SKM-1 (cell line): Measurements from ENCODE around the gene MIPOL1.
"Not testable (repeated sequence)": the region's sequence is repeated elsewhere in the genome, so short reads cannot be mapped to it uniquely, and the experiment has no call there.

Experiments used
- DNase-seq: peaks from one replicate; lab custom pipeline; 2025; ENCODE audit not compliant: unreplicated experiment; lab: John Stamatoyannopoulos, UW

The MIPOL1 gene, protein sequence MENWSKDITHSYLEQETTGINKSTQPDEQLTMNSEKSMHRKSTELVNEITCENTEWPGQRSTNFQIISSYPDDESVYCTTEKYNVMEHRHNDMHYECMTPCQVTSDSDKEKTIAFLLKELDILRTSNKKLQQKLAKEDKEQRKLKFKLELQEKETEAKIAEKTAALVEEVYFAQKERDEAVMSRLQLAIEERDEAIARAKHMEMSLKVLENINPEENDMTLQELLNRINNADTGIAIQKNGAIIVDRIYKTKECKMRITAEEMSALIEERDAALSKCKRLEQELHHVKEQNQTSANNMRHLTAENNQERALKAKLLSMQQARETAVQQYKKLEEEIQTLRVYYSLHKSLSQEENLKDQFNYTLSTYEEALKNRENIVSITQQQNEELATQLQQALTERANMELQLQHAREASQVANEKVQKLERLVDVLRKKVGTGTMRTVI

DNA sequence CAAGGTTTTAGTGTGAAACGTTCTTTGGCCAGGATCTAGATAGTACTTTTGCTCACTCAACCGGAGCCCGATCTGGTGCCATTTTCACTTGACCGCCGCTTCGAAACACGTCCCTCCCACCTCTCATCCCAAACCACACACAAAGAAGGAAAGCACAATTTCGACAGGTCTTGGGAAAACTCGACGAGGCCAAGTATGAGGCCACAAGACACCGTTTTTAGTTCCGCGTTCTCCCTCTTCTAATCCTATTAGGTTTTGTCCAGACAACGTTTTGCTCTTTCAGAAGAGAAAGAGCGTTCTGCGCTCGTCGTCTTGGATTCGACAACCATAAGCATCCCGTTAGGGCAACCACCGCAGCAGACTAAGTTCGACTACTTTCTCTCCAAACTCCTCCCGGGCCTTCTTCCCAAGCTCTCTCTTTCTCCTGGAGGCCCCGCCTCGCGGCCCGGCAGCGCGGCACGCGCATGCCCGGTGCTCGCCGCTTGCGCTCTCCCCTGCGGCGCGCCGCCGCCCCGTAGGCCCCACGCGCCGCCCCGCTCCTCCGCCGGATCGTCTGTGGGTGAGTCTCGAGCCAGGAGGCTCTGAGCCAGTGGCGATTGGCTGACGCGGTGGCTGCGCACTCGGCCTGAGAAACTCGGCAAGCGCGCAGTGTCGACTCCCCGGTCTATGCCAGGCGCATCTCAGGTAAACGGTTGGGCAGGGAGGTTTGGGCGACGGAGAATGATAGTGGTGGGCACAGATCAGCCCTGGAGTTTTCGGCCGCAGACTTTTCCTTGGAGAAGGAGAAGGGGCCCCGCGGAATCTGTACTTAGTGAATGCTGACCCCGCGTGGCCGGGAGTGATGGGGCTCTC lies at the start of gene MIPOL1:
Gene MIPOL1, plus strand, starts transcription at position 517 of the 852 bp plus-strand sequence. CDS start 49,952 bp downstream, outside the sequence.
- DNase-seq, result peak; percentile 35

GRCh38 chr14:37150414-37150813 lies 47.3 kb upstream of the MIPOL1 start:
- peak; percentile 18 for DNase-seq

- no peak for DNase-seq
Observed at GRCh38 chr14:37153005-37153404, 44.7 kb upstream of the MIPOL1 start.

DNA sequence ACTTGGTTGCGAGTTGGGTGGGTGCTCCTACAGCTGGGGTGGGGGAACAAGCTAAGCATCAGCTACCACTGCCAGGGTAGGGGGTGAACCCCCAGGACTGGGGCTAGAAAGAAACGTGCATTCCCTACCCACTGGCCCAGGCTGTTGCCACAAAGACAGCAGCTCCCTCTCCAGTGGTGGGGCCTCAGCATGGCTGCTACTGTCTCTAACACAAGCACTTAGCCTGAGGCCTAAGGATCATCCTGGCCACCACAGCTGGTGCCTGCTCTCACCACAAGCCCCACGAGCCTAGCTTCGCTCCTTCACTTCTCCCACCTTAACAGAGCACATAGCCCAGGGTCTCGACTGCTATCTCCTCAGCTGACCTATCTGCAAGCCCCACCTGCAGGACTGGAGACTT lies 44.3 kb upstream of the MIPOL1 start:
- DNase-seq, result no peak

DNA sequence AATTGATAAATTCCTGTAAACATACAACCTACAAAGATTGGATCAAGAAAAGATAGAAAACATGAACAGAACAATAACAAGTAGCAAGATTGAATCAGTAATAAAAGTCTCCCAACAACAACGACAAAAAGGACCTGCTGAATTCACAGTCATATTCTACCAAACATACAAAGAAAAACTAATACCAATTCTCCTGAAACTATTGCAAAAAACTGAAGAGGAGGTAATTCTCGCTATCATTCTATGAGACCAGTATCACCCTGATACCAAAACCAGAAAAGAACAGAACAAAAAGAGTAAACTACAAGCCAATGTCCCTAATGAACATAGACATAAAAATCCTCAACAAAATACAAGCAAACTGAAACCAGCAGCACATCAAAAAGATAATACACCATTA lies 39.8 kb upstream of the MIPOL1 start:
- no peak for DNase-seq

- DNase-seq, result not testable (repeated sequence)
Observed at GRCh38 chr14:37162307-37162706, 35.4 kb upstream of the MIPOL1 start.

DNA sequence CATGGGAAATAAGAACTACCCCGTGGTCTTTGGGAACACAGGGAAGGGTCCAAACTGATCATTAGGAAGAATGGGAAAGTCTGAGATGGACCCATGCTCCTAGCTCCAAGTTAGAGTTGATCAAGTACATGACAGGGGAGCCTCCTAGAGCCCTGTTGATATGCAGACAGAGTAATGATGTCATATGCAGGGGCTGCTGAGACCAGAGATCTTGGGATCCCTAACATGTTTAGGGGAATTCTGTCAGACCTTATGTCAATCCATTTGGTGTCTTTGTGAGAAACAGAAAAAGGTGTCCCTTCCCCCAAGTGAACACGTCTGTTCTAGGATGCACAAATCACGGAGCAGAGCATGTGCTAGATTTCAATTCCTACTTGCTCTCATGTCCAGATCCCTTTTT lies 31.9 kb upstream of the MIPOL1 start:
- DNase-seq, result no peak

DNA sequence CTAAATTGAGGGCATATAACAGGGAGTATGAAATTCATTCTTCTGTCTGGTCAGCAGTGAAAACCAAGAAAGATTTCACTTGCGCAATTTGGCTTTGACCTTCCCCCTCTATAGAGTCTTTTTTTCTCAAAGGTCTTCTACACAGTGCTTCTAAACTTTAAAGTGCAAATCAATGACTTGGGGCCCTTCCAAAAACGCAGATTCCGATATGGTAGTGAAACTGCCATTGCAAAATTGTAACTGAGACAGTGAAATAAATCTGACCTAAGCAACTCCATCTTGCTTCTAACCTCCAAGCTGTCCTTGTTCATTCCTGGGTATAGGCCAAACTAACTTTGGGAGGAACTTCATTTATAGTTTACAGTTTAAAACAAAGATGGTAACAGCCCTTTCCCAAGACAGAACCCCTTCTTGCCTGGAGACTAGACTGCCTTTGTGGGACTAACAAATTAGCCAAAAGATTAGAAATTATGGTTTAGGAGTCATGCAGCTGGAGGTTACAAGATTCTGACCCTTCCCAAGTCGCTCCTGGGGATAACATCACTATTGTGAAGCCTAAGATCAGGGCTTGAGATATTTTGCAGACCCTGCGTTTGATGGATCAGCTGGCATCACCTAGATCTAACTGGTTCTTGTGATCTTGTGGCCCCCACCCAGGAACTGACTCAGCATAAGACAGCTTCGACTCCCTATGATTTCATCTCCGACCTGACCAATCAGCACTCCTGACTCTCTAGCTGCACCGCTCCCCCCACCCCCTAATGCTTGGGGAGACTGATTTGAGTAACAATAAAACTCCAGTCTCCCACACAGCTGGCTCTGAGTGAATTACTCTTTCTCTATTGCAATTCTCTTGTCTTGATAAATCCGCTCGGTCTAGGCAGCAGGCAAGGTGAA lies 30.3 kb upstream of the MIPOL1 start:
- no peak for DNase-seq

- DNase-seq, result no peak
Observed at GRCh38 chr14:37168721-37169120, 29.0 kb upstream of the MIPOL1 start.

- no peak for DNase-seq
Observed at GRCh38 chr14:37170237-37170636, 27.5 kb upstream of the MIPOL1 start.

DNA sequence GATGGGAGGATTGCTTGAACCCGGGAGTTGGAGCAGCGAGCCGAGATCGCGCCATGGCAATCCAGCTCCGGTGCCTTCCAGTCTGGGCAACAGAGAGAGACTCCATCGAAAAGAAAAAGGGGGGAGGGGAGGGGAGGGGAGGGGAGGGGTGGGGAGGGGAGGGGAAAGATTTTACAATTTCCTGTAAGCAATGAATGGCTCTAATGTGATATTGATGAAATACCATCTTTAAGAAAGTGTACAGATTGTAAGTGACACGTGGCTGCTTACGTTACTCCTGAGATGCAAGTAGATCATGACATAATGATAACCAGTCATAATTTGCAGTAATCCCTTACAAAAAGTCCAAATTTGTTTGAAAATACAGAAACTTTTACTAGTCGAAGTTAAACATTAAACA lies 26.7 kb upstream of the MIPOL1 start:
- DNase-seq, result no peak

- DNase-seq, result no peak
Observed at GRCh38 chr14:37171678-37172023, 26.1 kb upstream of the MIPOL1 start.

- peak; percentile 37 for DNase-seq
Observed at GRCh38 chr14:37172024-37172869, 25.5 kb upstream of the MIPOL1 start, which contains the start of gene SLC25A21. SLC25A21 (minus strand) TSS chr14:37172606.

- no peak for DNase-seq
Observed at GRCh38 chr14:37172936-37173614, 24.7 kb upstream of the MIPOL1 start.

DNA sequence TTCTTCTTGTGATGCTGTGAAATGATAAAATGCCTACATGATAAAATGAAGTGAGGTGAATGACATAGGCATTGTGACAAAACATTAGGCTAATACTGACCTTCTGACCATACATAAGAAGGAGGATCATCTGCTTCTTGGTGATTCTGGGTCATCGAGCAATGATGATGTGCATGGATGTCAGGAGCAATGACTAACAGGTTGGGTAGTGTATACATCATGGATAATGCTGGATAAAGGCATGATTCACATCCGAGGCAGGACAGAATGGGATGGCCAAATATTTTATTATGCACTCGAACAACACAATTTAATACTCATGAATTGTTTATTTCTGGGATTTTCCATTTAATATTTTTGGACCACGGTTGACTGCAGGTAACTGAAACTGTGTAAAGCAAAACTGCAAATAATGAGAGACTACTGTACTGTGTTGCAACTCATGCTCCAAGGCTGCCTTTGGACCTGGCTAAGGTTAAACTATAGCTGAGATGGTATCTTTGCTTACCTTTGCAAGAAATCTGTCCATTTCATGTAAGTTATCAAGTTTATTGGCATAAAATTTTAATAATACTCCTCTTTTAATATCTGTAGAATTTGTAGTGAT lies 17.7 kb upstream of the MIPOL1 start:
- DNase-seq, result no peak

GRCh38 chr14:37180886-37181285 lies 16.9 kb upstream of the MIPOL1 start:
- DNase-seq, result not testable (repeated sequence)

DNA sequence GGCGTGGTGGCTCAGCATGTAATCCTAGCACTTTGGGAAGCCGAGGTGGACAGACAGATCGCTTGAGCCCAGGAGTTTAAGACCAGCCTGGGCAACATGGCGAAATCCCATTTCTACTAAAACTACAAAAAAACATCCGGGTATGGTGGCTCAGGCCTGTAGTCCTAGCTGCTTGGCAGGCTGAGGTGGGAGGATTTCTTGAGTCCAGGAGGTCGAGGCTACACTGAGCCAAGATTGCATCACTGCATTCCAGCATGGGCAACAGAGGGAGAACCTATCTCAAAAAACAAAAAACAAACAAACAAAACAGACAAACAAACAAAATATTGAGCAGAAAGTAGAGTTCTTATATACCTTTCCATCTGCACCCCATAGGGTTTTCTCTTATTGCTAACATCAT lies 16.3 kb upstream of the MIPOL1 start:
- no peak for DNase-seq

- not testable (repeated sequence) for DNase-seq
Observed at GRCh38 chr14:37184520-37184919, 13.2 kb upstream of the MIPOL1 start.

DNA sequence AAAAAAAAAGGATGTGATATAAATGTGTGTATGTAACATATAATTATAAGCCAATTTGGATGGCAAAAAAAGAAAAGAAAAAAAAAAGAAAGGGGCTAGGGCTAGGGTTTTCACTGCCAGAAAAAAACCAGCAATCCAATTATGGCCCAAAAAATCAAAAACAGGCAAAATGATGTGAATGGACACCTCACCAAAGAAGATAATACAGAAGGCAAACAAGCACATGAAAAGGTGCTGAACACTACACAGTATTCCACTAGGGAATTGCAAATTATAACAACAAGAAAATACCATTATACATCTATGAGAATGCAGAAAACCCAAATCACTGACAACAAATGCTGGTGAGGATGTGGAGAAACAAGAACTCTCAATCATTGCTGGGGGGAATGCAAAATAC lies 12.1 kb upstream of the MIPOL1 start:
- DNase-seq, result no peak
